Mammary epithelial cell (primary cell): Measurements from ENCODE around the gene ARHGEF38.

Source experiments
- EZH2 ChIP-seq: IDR thresholded peaks from 2 replicates; pipeline ENCODE4 v1.6.1; 2012; ENCODE audit warnings: low read length, inconsistent platforms, borderline replicate concordance
- TF ChIP-seq, protein P1 (sequence below), 2 donors: IDR thresholded peaks in 1 of 2; conservative IDR thresholded peaks in 1 of 2; 2 replicates each; pipeline ENCODE4 v1.5.1; 2011 to 2012; ENCODE audit warnings: inconsistent platforms in 2 of 2, low read length in 2 of 2, mild to moderate bottlenecking in 2 of 2, control low read depth in 1 of 2, low read depth in 1 of 2; ENCODE audit not compliant: insufficient read depth in 1 of 2; ENCODE audit errors: extremely low read depth in 1 of 2

DNA sequence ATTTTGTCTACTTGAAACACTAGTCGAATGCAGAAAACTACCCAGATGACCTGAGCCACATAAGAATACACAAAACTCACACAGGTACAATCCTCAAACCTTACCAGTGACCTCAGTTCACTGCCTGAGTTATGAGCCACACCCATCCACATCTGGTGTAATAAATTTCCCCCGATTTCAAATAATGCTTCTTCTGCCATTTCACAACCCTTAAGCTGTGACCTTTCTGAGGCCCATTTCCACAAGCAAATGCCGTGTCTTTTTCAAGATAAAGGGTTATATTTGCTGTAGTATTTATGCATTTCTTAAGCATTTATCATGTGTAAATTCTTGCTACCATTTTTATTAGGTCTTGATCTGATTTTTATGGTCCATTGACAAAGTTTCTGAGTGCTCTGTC lies 1.8 kb upstream of the ARHGEF38 start:
- TF ChIP-seq, protein P1, sequence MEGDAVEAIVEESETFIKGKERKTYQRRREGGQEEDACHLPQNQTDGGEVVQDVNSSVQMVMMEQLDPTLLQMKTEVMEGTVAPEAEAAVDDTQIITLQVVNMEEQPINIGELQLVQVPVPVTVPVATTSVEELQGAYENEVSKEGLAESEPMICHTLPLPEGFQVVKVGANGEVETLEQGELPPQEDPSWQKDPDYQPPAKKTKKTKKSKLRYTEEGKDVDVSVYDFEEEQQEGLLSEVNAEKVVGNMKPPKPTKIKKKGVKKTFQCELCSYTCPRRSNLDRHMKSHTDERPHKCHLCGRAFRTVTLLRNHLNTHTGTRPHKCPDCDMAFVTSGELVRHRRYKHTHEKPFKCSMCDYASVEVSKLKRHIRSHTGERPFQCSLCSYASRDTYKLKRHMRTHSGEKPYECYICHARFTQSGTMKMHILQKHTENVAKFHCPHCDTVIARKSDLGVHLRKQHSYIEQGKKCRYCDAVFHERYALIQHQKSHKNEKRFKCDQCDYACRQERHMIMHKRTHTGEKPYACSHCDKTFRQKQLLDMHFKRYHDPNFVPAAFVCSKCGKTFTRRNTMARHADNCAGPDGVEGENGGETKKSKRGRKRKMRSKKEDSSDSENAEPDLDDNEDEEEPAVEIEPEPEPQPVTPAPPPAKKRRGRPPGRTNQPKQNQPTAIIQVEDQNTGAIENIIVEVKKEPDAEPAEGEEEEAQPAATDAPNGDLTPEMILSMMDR (conservative IDR thresholded peaks at IDR 0.05 in 1 of 2, IDR thresholded peaks at IDR 0.05 in 1 of 2; ENCODE audit: extremely low read depth in 1 of 2, insufficient read depth in 1 of 2, low read depth in 1 of 2, low read length in 2 of 2) = no peak
- no peak for TF ChIP-seq EZH2
